MG63 (cell line): Measurements from ENCODE around the gene TSPAN9. TPM values are rescaled to one million over a fixed set of nuclear protein-coding genes. Genes with fewer than 3 reads are reported as not detected.
A peak's percentile ranks its signal among the peaks of the same experiment; 100 is the strongest.

Source experiments
- DNase-seq: peaks from one replicate; pipeline ENCODE4 v3.0.0-alpha.2; 2020
- H3K27me3 ChIP-seq: fragments of 250-450 bp; sonication (Bioruptor Pico); 2 replicates; pipeline ENCODE4 v1.5.1; 2020; ENCODE audit warnings: mild to moderate bottlenecking, moderate library complexity
- H3K36me3 ChIP-seq: fragments of 250-450 bp; sonication (Bioruptor Pico); 2 replicates; pipeline ENCODE4 v1.5.1; 2020; ENCODE audit warnings: mild to moderate bottlenecking, moderate library complexity
- H3K4me3 ChIP-seq: fragments of 250-450 bp; sonication (Bioruptor Pico); 2 replicates; pipeline ENCODE4 v1.5.1; 2020; ENCODE audit warnings: mild to moderate bottlenecking, moderate library complexity
- H3K9me3 ChIP-seq: fragments of 250-450 bp; sonication (Bioruptor Pico); 2 replicates; pipeline ENCODE4 v1.5.1; 2020; ENCODE audit warnings: mild to moderate bottlenecking, moderate library complexity
- total RNA-seq: library from RNA; depleted of rRNA; stranded (reverse); fragments of >200 nt; shearing (Covaris generic); gene quantifications from 2 replicates; pipeline ENCODE4 v1.2.3, GENCODE V29; 2014; ENCODE audit warnings: low replicate concordance

TSPAN9 gene
- total RNA-seq, 1 experiment from 2014 or later, result 25.8 TPM

- H3K36me3 ChIP-seq, result no peaks in the 10 kb centered on the region
- no peaks in the 10 kb centered on the region for H3K9me3 ChIP-seq
- H3K4me3 ChIP-seq, result no peak overlapping the region
- DNase-seq, result no peak
- no peaks in the 10 kb centered on the region for H3K27me3 ChIP-seq
These were observed 60.8 kb downstream of the TSPAN9 start for GRCh38 chr12:3137814-3138445.

GRCh38 chr12:3138941-3139511, 61.8 kb downstream of the TSPAN9 start:
- Histone ChIP-seq H3K27me3 (no peaks in the 10 kb centered on the region), H3K9me3 (no peaks in the 10 kb centered on the region), H3K4me3 (no peak overlapping the region), H3K36me3 (no peaks in the 10 kb centered on the region)
- no peak for DNase-seq

GRCh38 chr12:3139760-3140159, 62.6 kb downstream of the TSPAN9 start:
- no peaks in the 10 kb centered on the region for H3K9me3 ChIP-seq
- no peaks in the 10 kb centered on the region for H3K27me3 ChIP-seq
- H3K36me3 ChIP-seq, result no peaks in the 10 kb centered on the region
- DNase-seq, result no peak
- no peak overlapping the region for H3K4me3 ChIP-seq

- H3K27me3 ChIP-seq, result no peaks in the 10 kb centered on the region
- H3K36me3 ChIP-seq, result no peaks in the 10 kb centered on the region
- DNase-seq, result no peak
- no peaks in the 10 kb centered on the region for H3K9me3 ChIP-seq
- H3K4me3 ChIP-seq, result no peak overlapping the region
These were observed 63.1 kb downstream of the TSPAN9 start for GRCh38 chr12:3140284-3140683.

- Histone ChIP-seq H3K4me3 (no peak overlapping the region), H3K27me3 (no peaks in the 10 kb centered on the region), H3K36me3 (no peaks in the 10 kb centered on the region), H3K9me3 (no peaks in the 10 kb centered on the region)
- DNase-seq, result no peak
These were observed 64.5 kb downstream of the TSPAN9 start for GRCh38 chr12:3141339-3142321.

GRCh38 chr12:3142386-3142785, 65.2 kb downstream of the TSPAN9 start:
- Histone ChIP-seq H3K4me3 (no peak overlapping the region), H3K36me3 (no peaks in the 10 kb centered on the region), H3K9me3 (no peaks in the 10 kb centered on the region), H3K27me3 (no peaks in the 10 kb centered on the region)
- no peak for DNase-seq

- Histone ChIP-seq H3K4me3 (no peak overlapping the region), H3K36me3 (no peaks in the 10 kb centered on the region), H3K27me3 (no peaks in the 10 kb centered on the region), H3K9me3 (no peaks in the 10 kb centered on the region)
- no peak for DNase-seq
These were observed 67.3 kb downstream of the TSPAN9 start for GRCh38 chr12:3144495-3144894.

- H3K36me3 ChIP-seq, result no peaks in the 10 kb centered on the region
- H3K9me3 ChIP-seq, result no peaks in the 10 kb centered on the region
- H3K27me3 ChIP-seq, result no peaks in the 10 kb centered on the region
- H3K4me3 ChIP-seq, result no peak overlapping the region
- DNase-seq, result no peak
These were observed 67.9 kb downstream of the TSPAN9 start for GRCh38 chr12:3145033-3145432.

GRCh38 chr12:3145546-3146310, 68.5 kb downstream of the TSPAN9 start:
- H3K9me3 ChIP-seq, result no peaks in the 10 kb centered on the region
- no peak overlapping the region for H3K4me3 ChIP-seq
- no peaks in the 10 kb centered on the region for H3K36me3 ChIP-seq
- no peaks in the 10 kb centered on the region for H3K27me3 ChIP-seq
- no peak for DNase-seq

GRCh38 chr12:3147260-3147659, 70.1 kb downstream of the TSPAN9 start:
- Histone ChIP-seq H3K27me3 (no peaks in the 10 kb centered on the region), H3K4me3 (no peak overlapping the region), H3K9me3 (no peaks in the 10 kb centered on the region), H3K36me3 (no peaks in the 10 kb centered on the region)
- DNase-seq, result no peak

GRCh38 chr12:3148366-3149000, 71.3 kb downstream of the TSPAN9 start:
- H3K27me3 ChIP-seq, result no peaks in the 10 kb centered on the region
- H3K9me3 ChIP-seq, result no peaks in the 10 kb centered on the region
- DNase-seq, result no peak

GRCh38 chr12:3149515-3150307, 72.5 kb downstream of the TSPAN9 start:
- H3K4me3 ChIP-seq, result no peak overlapping the region

More at GRCh38 chr12:3148366-3149000, 71.3 kb downstream of the TSPAN9 start:
- H3K4me3 ChIP-seq, result no peak overlapping the region
- no peaks in the 10 kb centered on the region for H3K36me3 ChIP-seq

GRCh38 chr12:3150308-3150670, 73.1 kb downstream of the TSPAN9 start:
- Histone ChIP-seq H3K36me3 (no peaks in the 10 kb centered on the region), H3K9me3 (no peaks in the 10 kb centered on the region), H3K4me3 (no peak overlapping the region), H3K27me3 (no peaks in the 10 kb centered on the region)
- DNase-seq, result no peak

More at GRCh38 chr12:3149515-3150307, 72.5 kb downstream of the TSPAN9 start:
- H3K36me3 ChIP-seq, result no peaks in the 10 kb centered on the region
- no peaks in the 10 kb centered on the region for H3K27me3 ChIP-seq
- no peaks in the 10 kb centered on the region for H3K9me3 ChIP-seq
- no peak for DNase-seq

GRCh38 chr12:3150931-3151835, 74.0 kb downstream of the TSPAN9 start:
- H3K27me3 ChIP-seq, result no peaks in the 10 kb centered on the region
- H3K4me3 ChIP-seq, result no peak overlapping the region
- no peak for DNase-seq
- no peaks in the 10 kb centered on the region for H3K9me3 ChIP-seq
- H3K36me3 ChIP-seq, result no peaks in the 10 kb centered on the region

GRCh38 chr12:3152011-3152511, 74.9 kb downstream of the TSPAN9 start:
- Histone ChIP-seq H3K4me3 (no peak overlapping the region), H3K27me3 (no peaks in the 10 kb centered on the region), H3K9me3 (no peaks in the 10 kb centered on the region), H3K36me3 (no peaks in the 10 kb centered on the region)
- peak; percentile 24 for DNase-seq
